Endothelial cell of hepatic sinusoid (primary cell): ENCODE data around the gene DNAJA3.

ENCODE experiments used
- in situ Hi-C: cut with HindIII; loops from 2 replicates; pipeline ENCODE4 v1.10.0; 2017; ENCODE audit warnings: low sequenced_read_pairs

DNAJA3 gene

GRCh38 chr16:4425378-4426020 is at the start of gene DNAJA3:
TSS of gene DNAJA3 (plus strand) at chr16:4425868. CDS start at chr16:4425882, 14 bp downstream.
- in situ Hi-C loops = no loop called here

GRCh38 chr16:4376126-4376892 is 49.4 kb upstream of the DNAJA3 start:
- in situ Hi-C loops = no loop called here

- in situ Hi-C loops = no loop called here
Measured at GRCh38 chr16:4376893-4377572, 48.6 kb upstream of the DNAJA3 start.

DNA sequence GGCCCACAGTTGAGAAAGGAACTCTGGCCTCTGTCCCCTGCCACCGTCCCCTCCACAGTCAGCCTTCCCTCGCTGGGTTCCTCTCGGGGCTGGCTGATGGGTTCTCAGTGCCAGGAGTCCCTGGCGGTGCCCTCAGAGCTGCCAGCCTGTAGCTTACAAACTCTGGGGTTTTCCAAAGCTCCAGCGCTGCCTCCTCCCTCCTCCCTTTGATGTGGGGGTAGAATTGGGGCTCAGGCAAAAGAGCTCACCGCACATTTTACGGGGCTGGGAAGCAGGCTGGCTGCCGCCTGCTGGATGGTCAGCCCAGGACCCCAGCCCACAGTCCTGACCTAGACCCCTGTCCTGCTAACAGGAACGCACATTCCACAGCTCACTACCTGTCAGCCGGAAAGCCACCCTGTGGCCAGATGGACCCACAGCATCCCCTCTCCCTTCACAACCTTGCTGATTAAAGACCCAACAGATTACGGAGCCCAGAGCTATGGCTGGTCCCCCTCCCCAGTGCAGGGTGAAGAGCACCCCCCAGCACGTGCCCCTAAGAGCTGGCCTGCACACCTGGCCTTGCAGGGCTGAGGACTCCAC is 48.0 kb upstream of the DNAJA3 start:
- in situ Hi-C loops = no loop called here

GRCh38 chr16:4378161-4378666 is 47.5 kb upstream of the DNAJA3 start:
- in situ Hi-C loops = no loop called here

- in situ Hi-C loops = no loop called here
Measured at GRCh38 chr16:4378999-4379690, 46.5 kb upstream of the DNAJA3 start.

DNA sequence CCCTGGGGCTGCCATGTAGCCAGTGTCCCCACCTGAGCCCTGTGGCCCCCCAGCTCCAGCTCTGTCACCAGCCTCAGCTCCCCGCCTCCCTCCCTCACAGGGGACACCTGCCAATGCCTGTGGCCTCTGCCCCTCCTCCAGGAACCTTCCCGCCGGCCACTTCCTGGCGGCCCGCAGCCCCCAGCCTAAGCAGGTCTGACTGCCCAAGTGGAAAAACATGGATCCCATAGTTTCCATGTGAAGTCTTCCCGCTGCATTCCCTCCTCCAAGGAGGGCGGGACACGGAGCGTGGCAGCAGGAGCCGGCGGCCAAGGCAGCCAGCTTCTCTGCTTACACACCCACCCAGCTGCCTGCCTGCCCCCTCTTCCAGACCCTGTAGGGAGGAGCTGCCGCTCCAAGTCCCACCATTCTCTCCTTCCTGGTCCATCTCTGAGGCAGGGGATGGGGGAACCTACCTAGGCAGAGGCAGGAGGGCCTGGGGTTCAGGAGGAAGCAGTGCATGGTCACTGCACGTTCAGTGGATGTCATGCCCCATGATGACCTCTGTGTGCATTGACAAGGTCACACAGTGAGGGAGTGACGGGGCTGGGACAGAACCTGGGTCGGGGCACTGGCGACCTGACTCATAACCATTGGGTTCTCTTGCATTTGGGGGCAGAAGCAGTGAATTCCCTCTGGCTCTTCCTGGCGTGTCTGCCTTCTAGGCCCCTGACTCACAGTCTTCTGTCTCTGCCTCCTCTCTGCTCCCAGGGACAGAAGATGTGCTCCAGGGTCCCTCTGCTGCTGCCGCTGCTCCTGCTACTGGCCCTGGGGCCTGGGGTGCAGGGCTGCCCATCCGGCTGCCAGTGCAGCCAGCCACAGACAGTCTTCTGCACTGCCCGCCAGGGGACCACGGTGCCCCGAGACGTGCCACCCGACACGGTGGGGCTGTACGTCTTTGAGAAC is 45.3 kb upstream of the DNAJA3 start:
- in situ Hi-C loops = no loop called here

- in situ Hi-C loops = no loop called here
Measured at GRCh38 chr16:4381072-4381934, 44.4 kb upstream of the DNAJA3 start.

- in situ Hi-C loops = no loop called here
Measured at GRCh38 chr16:4381935-4382794, 43.5 kb upstream of the DNAJA3 start.

GRCh38 chr16:4382795-4383357 is 42.8 kb upstream of the DNAJA3 start:
- in situ Hi-C loops = no loop called here

GRCh38 chr16:4383591-4384444 is 41.9 kb upstream of the DNAJA3 start:
- in situ Hi-C loops = no loop called here

GRCh38 chr16:4384509-4384942 is 41.1 kb upstream of the DNAJA3 start:
- in situ Hi-C loops = no loop called here

- in situ Hi-C loops = no loop called here
Measured at GRCh38 chr16:4385066-4385788, 40.4 kb upstream of the DNAJA3 start.

DNA sequence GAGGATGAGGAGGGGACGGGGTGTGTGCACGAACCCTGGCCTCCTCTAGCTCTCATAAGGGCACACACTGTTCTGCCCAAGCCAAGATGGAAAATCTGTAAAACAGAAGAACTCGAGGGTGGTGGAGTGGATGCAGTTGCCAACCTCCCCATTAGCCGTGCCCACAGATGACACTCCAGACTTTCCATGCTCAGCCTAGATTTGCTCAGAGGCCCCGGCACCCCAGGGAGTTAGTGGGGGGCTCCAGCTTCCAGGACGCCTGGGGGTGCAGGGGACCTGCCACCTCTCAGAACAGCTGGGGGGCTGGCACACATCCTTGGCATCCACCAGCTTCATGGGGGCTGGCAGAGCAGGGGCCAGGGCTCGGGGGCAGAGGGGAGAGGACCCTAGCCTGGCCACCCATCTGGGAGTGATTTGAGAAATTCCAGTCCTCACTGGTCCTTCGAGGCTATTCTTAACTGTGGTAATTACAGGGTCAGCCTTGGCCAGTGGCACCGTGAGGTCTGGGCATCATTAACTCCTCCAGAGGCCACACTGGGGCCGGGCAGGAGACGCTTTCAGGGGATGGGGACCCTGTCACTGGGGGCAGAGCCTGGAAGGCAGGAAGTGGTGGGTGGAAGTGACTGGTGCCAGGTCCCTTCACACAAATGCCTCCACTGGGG is 39.7 kb upstream of the DNAJA3 start:
- in situ Hi-C loops = no loop called here

- in situ Hi-C loops = no loop called here
Measured at GRCh38 chr16:4386451-4386805, 39.2 kb upstream of the DNAJA3 start.
